GM19438 (cell line): Measurements from ENCODE around the gene DRICH1.
"Not testable (repeated sequence)": the region's sequence is repeated elsewhere in the genome, so short reads cannot be mapped to it uniquely, and the experiment has no call there.

ENCODE experiments used
- ATAC-seq: cut with Tn5 transposase; IDR thresholded peaks from one replicate; pipeline ENCODE4 v1.9.1; 2021; ENCODE audit warnings: low read depth; ENCODE audit not compliant: unreplicated experiment

Gene DRICH1

GRCh38 chr22:23570681-23571080 is 61.4 kb downstream of the DRICH1 start:
- no peak for ATAC-seq

DNA sequence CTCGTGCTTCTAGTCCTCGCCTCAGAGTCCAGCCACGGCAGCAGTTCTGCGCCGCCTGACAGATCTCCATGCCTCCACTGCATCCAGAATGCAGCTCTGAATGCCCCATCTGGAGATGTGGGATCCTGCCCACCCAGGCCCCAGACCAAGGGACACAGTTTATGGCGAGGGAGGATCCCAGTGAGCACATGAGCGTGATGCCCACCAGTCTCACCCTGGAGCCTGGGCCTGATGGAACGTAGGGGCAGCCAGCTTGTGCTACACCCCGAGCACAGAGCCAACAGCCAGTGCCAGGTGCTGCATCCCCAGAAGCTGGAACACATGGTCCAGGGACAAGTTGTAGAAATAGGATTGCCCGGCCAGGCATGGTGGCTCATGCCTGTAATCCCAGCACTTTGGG is 62.4 kb downstream of the DRICH1 start:
- ATAC-seq, result no peak

DNA sequence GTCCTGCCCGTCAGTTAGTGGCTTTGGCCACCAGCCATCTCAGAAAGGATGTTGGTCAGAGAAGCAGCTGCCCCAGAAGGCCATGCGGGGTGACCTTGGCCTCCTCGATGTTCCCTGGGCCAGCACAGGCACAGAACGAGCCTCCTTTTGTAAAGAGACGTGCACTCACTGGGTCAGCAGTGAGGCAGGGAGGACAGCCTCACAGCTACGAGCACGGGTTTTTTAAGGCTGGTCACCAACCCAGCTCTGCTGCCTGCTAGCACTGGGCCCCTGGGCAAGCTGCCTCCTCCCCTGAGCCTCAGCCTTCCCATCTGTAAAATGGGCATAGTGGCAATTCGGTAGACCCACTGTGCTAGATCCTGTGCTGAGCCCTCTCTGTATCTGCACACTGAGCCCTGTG is 62.8 kb downstream of the DRICH1 start:
- no peak for ATAC-seq

GRCh38 chr22:23566705-23567475 is 65.2 kb downstream of the DRICH1 start:
- ATAC-seq, result no peak

DNA sequence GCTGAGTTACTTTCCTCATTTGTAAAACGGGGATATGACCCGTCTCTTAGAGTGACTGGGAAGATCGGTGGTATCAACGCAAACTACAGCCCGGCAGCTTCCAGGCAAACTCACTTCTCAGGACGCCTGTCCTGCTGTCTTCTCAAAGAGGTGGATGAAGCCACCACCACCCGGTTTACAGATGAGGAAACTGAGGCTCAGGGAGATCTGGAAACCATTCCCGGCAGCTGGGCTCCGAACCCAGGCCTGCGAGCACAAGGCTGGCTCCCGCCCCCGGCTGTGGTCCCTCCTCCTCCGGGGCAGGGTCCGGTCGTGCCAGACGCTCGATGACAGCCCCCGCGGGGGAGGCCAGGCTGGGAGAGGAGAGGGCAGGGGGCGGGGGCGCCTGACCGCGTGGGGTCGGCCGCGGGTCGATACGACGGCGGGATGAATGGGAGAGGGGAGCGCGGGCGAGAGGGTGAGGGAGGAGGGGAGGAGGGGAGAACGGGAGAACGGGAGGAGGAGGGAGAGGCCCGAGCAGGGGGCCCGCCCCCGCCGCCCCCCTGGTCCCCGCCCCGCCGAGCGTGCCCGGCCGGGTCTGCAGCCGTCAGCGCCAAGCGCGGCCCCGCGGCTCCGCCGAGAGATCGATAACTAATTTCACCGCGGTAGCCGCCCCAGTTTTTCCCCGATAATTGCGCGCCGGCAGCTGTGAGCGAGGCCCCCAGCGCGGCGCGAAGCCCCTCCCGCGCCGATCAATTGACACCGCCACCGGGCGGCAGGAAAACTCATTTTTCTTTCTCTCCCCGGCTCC is 66.0 kb downstream of the DRICH1 start:
- ATAC-seq, result no peak

GRCh38 chr22:23565305-23565914 is 66.7 kb downstream of the DRICH1 start:
- no peak for ATAC-seq

DNA sequence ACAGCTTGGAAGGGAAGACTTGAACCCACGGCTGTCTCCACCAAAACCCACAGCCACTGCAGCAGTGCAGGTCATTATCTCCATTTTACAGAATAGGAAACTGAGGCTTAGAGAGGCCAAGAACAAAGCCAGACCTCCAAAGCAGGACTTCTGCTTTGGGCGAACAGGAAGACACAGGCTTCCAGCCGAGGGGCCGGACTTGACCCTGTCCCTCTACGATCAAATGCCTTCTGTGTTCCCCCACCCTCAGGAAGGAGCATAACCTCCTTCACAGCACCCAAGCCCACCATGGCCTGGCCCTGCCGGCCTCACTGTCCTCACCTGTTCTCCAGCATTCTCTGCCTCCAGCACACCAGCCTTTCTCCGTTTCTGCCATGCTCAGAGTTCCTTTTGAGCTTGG is 67.8 kb downstream of the DRICH1 start:
- no peak for ATAC-seq

- ATAC-seq, result no peak
These were observed 69.0 kb downstream of the DRICH1 start for GRCh38 chr22:23563111-23563510.

GRCh38 chr22:23562186-23562585 is 69.9 kb downstream of the DRICH1 start:
- ATAC-seq, result no peak

GRCh38 chr22:23561025-23561510 is 71.1 kb downstream of the DRICH1 start:
- ATAC-seq, result not testable (repeated sequence)

GRCh38 chr22:23560215-23560614 is 71.9 kb downstream of the DRICH1 start:
- not testable (repeated sequence) for ATAC-seq
